Erythroblast (primary cell): ENCODE data around the gene SYNPO2.

Experiments used
- GATA1 ChIP-seq: IDR thresholded peaks from 2 replicates; pipeline ENCODE4 v1.6.1; 2011; ENCODE audit warnings: low read depth, mild to moderate bottlenecking, control low read depth, low read length, moderate library complexity
- POLR2A ChIP-seq: IDR thresholded peaks from 2 replicates; pipeline ENCODE4 v1.6.1; 2011; ENCODE audit warnings: mild to moderate bottlenecking, low read length

DNA sequence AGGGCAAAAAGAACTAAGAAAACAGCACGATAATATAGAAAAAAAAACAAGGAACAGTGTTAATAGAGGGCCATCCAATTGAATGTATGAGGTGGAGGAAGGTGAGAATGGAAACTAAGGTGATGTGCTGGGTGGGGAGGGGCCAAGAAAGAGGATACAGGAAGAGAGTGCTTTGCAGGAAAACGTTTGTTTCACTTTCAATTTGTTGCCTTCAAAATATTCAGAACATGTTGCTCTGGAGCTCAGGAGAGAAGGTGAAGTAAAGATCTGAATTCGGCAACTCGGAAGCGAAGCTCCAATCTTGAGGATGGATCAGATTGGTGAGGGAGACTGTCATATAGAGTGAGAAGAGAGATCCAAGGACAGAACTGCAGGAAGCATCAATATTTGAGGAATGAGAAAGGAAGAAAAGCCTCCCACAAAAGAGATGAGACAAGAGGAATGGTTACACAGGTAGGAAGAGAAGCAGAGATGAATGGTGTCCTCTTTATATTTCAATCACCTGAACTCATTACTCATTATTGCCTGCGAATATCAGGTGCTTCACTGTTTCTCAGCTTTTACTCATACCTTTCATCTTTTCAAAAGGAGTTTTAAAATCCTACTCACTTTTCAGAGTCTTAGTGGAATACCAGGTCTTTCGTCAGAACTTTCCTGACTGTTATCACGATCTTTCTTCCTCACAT lies 38.0 kb upstream of the SYNPO2 start:
- no peak for TF ChIP-seq POLR2A
- no peak for TF ChIP-seq GATA1
